ENCODE results near the gene SFN.

GRCh38 chr1:26863685-26864077 lies 732 bp downstream of the SFN start:
- TF ChIP-seq CTCF (IDR thresholded peaks at IDR 0.05; ENCODE audit: borderline replicate concordance, extremely low read depth, low read length, poor library complexity, severe bottlenecking) (no peak), EZH2 (IDR thresholded peaks at IDR 0.05; ENCODE audit: borderline replicate concordance, low read depth, low read length, severe bottlenecking) (no peak)

Data from DND-41 (cell line).